IMR-90 (cell line): Measurements from ENCODE around the gene MRPS5. TPM values are rescaled to one million over a fixed set of nuclear protein-coding genes. Genes with fewer than 3 reads are reported as not detected.

Experiments
- ATAC-seq: fragments of 200-7000 bp; cut with Tn5 transposase; 2 replicates; pipeline ENCODE4 v1.9.1; 2020; ENCODE audit warnings: low read depth, mild to moderate bottlenecking, moderate library complexity
- BruUV-seq: library from RNA; stranded (reverse); fragments of 400-500 nt; replicated peaks from 2 replicates; lab custom pipeline; 2021; lab: Mats Ljungman, UMichigan
- CTCF ChIA-PET: fragments of 300-600 bp; formaldehyde crosslinking; extraction: SDS; loops from one replicate; lab custom pipeline; 2021; ENCODE audit warnings: antibody characterized with exemption; lab: Yijun Ruan, JAX
- POLR2A ChIA-PET: fragments of 300-600 bp; sonication (Branson Sonifier 250); formaldehyde crosslinking; loops from one replicate; lab custom pipeline; 2022; ENCODE audit warnings: antibody characterized with exemption; ENCODE audit not compliant: unreplicated experiment; lab: Charles Lee
- DNase-seq: peaks from one replicate; pipeline ENCODE4 v3.0.0; 2013
- H2AFZ ChIP-seq: replicated peaks from 2 replicates; pipeline ENCODE3; 2013; ENCODE audit warnings: low read length, mild to moderate bottlenecking; ENCODE audit not compliant: poor library complexity
- H2AK5ac ChIP-seq: 2 replicates; pipeline ENCODE4 v1.6.1; 2013; ENCODE audit warnings: low read depth, low read length, inconsistent platforms
- H2AK9ac ChIP-seq: replicated peaks from 2 replicates; pipeline ENCODE3; 2013; ENCODE audit warnings: mild to moderate bottlenecking, low read depth, low read length, moderate library complexity; ENCODE audit not compliant: poor library complexity
- H2BK120ac ChIP-seq: 2 replicates; pipeline ENCODE4 v1.6.1; 2013; ENCODE audit warnings: low read depth, low read length, inconsistent platforms
- H2BK15ac ChIP-seq: 3 replicates; pipeline ENCODE4 v1.6.1; 2013; ENCODE audit warnings: low read depth, low read length, inconsistent platforms
- H2BK20ac ChIP-seq: 2 replicates; pipeline ENCODE4 v1.6.1; 2013; ENCODE audit warnings: low read depth, mild to moderate bottlenecking, inconsistent platforms, low read length, moderate library complexity
- H2BK5ac ChIP-seq: 2 replicates; pipeline ENCODE4 v1.6.1; 2013; ENCODE audit warnings: mild to moderate bottlenecking, low read depth, low read length, inconsistent platforms; ENCODE audit not compliant: poor library complexity, severe bottlenecking
- H3K14ac ChIP-seq: replicated peaks from 2 replicates; pipeline ENCODE4 v1.6.1; 2013; ENCODE audit warnings: low read depth, low read length, inconsistent platforms
- H3K18ac ChIP-seq: 2 replicates; pipeline ENCODE4 v1.6.1; 2013; ENCODE audit warnings: low read depth, low read length, control low read depth
- H3K23ac ChIP-seq: 2 replicates; pipeline ENCODE4 v1.6.1; 2013; ENCODE audit warnings: low read depth, low read length, inconsistent platforms
- H3K27ac ChIP-seq: 2 replicates; pipeline ENCODE4 v1.5.1; 2013; ENCODE audit warnings: mild to moderate bottlenecking, control low read depth, low read length; ENCODE audit not compliant: insufficient read depth
- H3K27me3 ChIP-seq: 2 replicates; pipeline ENCODE4 v1.6.1; 2013; ENCODE audit warnings: low read length; ENCODE audit not compliant: control insufficient read depth, insufficient read depth
- H3K36me3 ChIP-seq: 2 replicates; pipeline ENCODE4 v1.6.1; 2013; ENCODE audit warnings: low read length, mixed read lengths; ENCODE audit not compliant: control insufficient read depth, insufficient read depth
- H3K4ac ChIP-seq: 2 replicates; pipeline ENCODE4 v1.6.1; 2013; ENCODE audit warnings: low read depth, low read length, inconsistent platforms
- H3K4me1 ChIP-seq: 2 replicates; pipeline ENCODE4 v1.6.1; 2013; ENCODE audit warnings: low read length, mixed read lengths; ENCODE audit not compliant: control insufficient read depth, insufficient read depth
- H3K4me2 ChIP-seq: 2 replicates; pipeline ENCODE4 v1.6.1; 2013; ENCODE audit warnings: low read depth, mild to moderate bottlenecking, control low read depth, low read length, moderate library complexity
- H3K4me3 ChIP-seq: 2 replicates; pipeline ENCODE4 v1.5.1; 2013; ENCODE audit warnings: low read depth, mild to moderate bottlenecking, control low read depth, low read length, moderate library complexity; ENCODE audit not compliant: insufficient read depth
- H3K56ac ChIP-seq: 2 replicates; pipeline ENCODE4 v1.6.1; 2013; ENCODE audit warnings: low read length, inconsistent platforms; ENCODE audit not compliant: insufficient read depth; ENCODE audit errors: extremely low read depth
- H3K79me1 ChIP-seq, 2 experiments: 2 replicates each; pipeline ENCODE4 v1.6.1; 2013; ENCODE audit warnings: low read length in 2 of 2, inconsistent platforms in 1 of 2, low read depth in 1 of 2
- H3K9ac ChIP-seq: 2 replicates; pipeline ENCODE4 v1.6.1; 2013; ENCODE audit warnings: low read depth, low read length, control low read depth
- H3K9me1 ChIP-seq: 2 replicates; pipeline ENCODE4 v1.6.1; 2013; ENCODE audit warnings: low read length, inconsistent platforms; ENCODE audit not compliant: insufficient read depth
- H3K9me3 ChIP-seq: 2 replicates; pipeline ENCODE4 v1.6.1; 2013; ENCODE audit warnings: low read length; ENCODE audit not compliant: control insufficient read depth, insufficient read depth
- H4K20me1 ChIP-seq: 2 replicates; pipeline ENCODE4 v1.6.1; 2013; ENCODE audit warnings: low read length, inconsistent platforms; ENCODE audit not compliant: insufficient read depth
- H4K5ac ChIP-seq: 2 replicates; pipeline ENCODE4 v1.6.1; 2013; ENCODE audit warnings: mild to moderate bottlenecking, low read depth, low read length, control low read depth
- H4K8ac ChIP-seq, 2 experiments: 2 replicates each; pipeline ENCODE4 v1.6.1; 2013; ENCODE audit warnings: low read depth in 2 of 2, low read length in 2 of 2, control low read depth in 1 of 2, inconsistent platforms in 1 of 2
- H4K91ac ChIP-seq: 2 replicates; pipeline ENCODE4 v1.6.1; 2013; ENCODE audit warnings: low read depth, low read length, inconsistent platforms; ENCODE audit not compliant: insufficient read depth
- BHLHE40 ChIP-seq: fragments of 150-350 bp; IDR thresholded peaks from 2 replicates; pipeline ENCODE4 v1.6.1; 2016; ENCODE audit warnings: mild to moderate bottlenecking, low read depth, low read length
- CHD1 ChIP-seq: IDR thresholded peaks from 2 replicates; pipeline ENCODE4 v1.6.1; 2012; ENCODE audit warnings: low read depth, low read length, improper control_type of control experiment
- MAFK ChIP-seq: IDR thresholded peaks from 2 replicates; pipeline ENCODE4 v1.6.1; 2012; ENCODE audit warnings: low read depth, low read length, improper control_type of control experiment
- MAZ ChIP-seq: IDR thresholded peaks from 2 replicates; pipeline ENCODE4 v1.6.1; 2012; ENCODE audit warnings: low read depth, mild to moderate bottlenecking, low read length, improper control_type of control experiment, moderate library complexity, borderline replicate concordance
- MXI1 ChIP-seq: IDR thresholded peaks from 2 replicates; pipeline ENCODE4 v1.6.1; 2012; ENCODE audit warnings: low read depth, mild to moderate bottlenecking, low read length, moderate library complexity, borderline replicate concordance
- POLR2A ChIP-seq: IDR thresholded peaks from 2 replicates; pipeline ENCODE4 v1.6.1; 2012; ENCODE audit warnings: mild to moderate bottlenecking, low read depth, low read length
- RFX5 ChIP-seq: IDR thresholded peaks from 2 replicates; pipeline ENCODE4 v1.8.0; 2012; ENCODE audit warnings: low read depth, mild to moderate bottlenecking, low read length, moderate library complexity
- SMC3 ChIP-seq: fragments of 150-350 bp; IDR thresholded peaks from 2 replicates; pipeline ENCODE4 v1.6.1; 2016; ENCODE audit warnings: low read depth, mild to moderate bottlenecking, antibody characterized with exemption, low read length, moderate library complexity
- WGBS, 2 experiments: methylation state at CpG; one replicate each; pipeline versions ENCODE4 v1.1.5 to v1.1.7; 2013; ENCODE audit warnings: missing lambda C conversion rate in 2 of 2; ENCODE audit not compliant: insufficient read length in 1 of 2; ENCODE audit errors: extremely low coverage in 2 of 2; 5-methylcytosine and 5-hydroxymethylcytosine counted together
- dilution Hi-C: fragments of 300-500 bp; cut with HindIII; formaldehyde crosslinking; loops from one replicate; pipeline ENCODE4 v1.14.3; 2018; ENCODE audit warnings: low sequenced_read_pairs; ENCODE audit not compliant: unreplicated experiment
- in situ Hi-C: fragments of 300-500 bp; cut with MboI; formaldehyde crosslinking; loops from 3 replicates; pipeline ENCODE4 v1.14.3; 2019; ENCODE audit warnings: low sequenced_read_pairs, inconsistent platforms, mixed read lengths
- intact Hi-C: fragments of 100-400 bp; cut with micrococcal nuclease; formaldehyde crosslinking; loops from 2 replicates; pipeline ENCODE4 v1.10.0; 2022
- polyA plus RNA-seq, 3 experiments: library from polyadenylated mRNA; depleted of rRNA; stranded (reverse); fragments of >200 nt; gene quantifications; 2 replicates each; pipeline ENCODE4 v1.2.3, GENCODE V29; 2012; ENCODE audit warnings: low replicate concordance in 1 of 3
- total RNA-seq: library from RNA; depleted of rRNA; stranded (reverse); fragments of >200 nt; gene quantifications from 2 replicates; pipeline ENCODE4 v1.2.3, GENCODE V29; 2012
- TF ChIP-seq, protein P1 (sequence below): conservative IDR thresholded peaks from 2 replicates; pipeline ENCODE4 v1.5.1; 2012; ENCODE audit warnings: mild to moderate bottlenecking, low read depth, low read length, improper control_type of control experiment
- TF ChIP-seq, protein P2 (sequence below): fragments of 150-350 bp; IDR thresholded peaks from 2 replicates; pipeline ENCODE4 v1.6.1; 2017; ENCODE audit warnings: mild to moderate bottlenecking, antibody characterized with exemption, low read length, low read depth

Gene MRPS5
- total and polyA plus RNA-seq, 2 of the 4 experiments (the other 2 are of a cell fraction), result 27.6 to 44.1 TPM

DNA sequence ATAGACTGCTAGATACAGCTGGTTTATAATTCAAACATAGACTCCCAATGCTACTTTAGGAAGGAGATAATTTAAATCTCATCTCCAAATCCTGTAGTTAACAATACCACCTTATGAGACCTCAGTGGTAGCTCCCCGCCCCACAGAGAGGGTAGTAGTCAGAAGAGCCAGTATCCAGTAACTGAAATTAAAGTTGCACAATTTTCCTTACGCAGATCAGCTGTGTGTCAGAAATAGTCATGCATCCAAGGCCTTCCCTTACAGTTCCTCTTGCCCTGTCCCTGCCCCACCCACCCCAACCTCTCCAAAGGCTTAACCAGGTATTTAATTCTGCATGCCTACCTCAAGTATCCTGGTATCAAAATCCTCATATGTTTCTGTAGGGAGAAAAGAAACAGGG, 15.5 kb downstream of the MRPS5 start:
- intact Hi-C loops (no loop called here), in situ Hi-C loops (no loop called here), dilution Hi-C loops (no loop called here)
- Histone ChIP-seq H3K4ac (no peak overlapping the region), H3K9me1 (no peaks in the 10 kb centered on the region), H2BK120ac (no peak overlapping the region), H4K91ac (no peak overlapping the region), H3K18ac (no peak overlapping the region), H3K23ac (no peak overlapping the region), H4K20me1 (no peaks in the 10 kb centered on the region), H3K4me1 (no peaks in the 10 kb centered on the region), H2BK5ac (no peak overlapping the region), H3K27me3 (no peaks in the 10 kb centered on the region), H3K79me1 (peaks cover 8 to 9% of the 10 kb centered on the region in 2 experiments), H3K56ac (no peak overlapping the region), H2AK5ac (no peak overlapping the region), H3K14ac (no peak overlapping the region), H4K8ac (no peak overlapping the region), H3K9ac (no peak overlapping the region), H2BK20ac (no peak overlapping the region), H3K36me3 (peaks cover 46% of the 10 kb centered on the region), H2BK15ac (no peak overlapping the region), H3K4me3 (no peak overlapping the region), H4K5ac (no peak overlapping the region), H3K9me3 (no peaks in the 10 kb centered on the region), H3K4me2 (no peak overlapping the region), H2AFZ (no peak overlapping the region), H3K27ac (no peak overlapping the region), H2AK9ac (no peak overlapping the region)
- no peak for TF ChIP-seq POLR2A
- no peak for TF ChIP-seq MAFK
- TF ChIP-seq SMC3, result no peak
- TF ChIP-seq BHLHE40, result no peak
- TF ChIP-seq CHD1, result no peak
- no peak for TF ChIP-seq RFX5
- no peak for TF ChIP-seq MXI1
- TF ChIP-seq, protein P1, sequence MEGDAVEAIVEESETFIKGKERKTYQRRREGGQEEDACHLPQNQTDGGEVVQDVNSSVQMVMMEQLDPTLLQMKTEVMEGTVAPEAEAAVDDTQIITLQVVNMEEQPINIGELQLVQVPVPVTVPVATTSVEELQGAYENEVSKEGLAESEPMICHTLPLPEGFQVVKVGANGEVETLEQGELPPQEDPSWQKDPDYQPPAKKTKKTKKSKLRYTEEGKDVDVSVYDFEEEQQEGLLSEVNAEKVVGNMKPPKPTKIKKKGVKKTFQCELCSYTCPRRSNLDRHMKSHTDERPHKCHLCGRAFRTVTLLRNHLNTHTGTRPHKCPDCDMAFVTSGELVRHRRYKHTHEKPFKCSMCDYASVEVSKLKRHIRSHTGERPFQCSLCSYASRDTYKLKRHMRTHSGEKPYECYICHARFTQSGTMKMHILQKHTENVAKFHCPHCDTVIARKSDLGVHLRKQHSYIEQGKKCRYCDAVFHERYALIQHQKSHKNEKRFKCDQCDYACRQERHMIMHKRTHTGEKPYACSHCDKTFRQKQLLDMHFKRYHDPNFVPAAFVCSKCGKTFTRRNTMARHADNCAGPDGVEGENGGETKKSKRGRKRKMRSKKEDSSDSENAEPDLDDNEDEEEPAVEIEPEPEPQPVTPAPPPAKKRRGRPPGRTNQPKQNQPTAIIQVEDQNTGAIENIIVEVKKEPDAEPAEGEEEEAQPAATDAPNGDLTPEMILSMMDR, result no peak
- TF ChIP-seq, protein P2, sequence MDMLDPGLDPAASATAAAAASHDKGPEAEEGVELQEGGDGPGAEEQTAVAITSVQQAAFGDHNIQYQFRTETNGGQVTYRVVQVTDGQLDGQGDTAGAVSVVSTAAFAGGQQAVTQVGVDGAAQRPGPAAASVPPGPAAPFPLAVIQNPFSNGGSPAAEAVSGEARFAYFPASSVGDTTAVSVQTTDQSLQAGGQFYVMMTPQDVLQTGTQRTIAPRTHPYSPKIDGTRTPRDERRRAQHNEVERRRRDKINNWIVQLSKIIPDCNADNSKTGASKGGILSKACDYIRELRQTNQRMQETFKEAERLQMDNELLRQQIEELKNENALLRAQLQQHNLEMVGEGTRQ, result no peak
- TF ChIP-seq MAZ, result no peak
- BruUV-seq, result no TSS peak
- POLR2A ChIA-PET, result no interaction called here
- no peak for DNase-seq
- 100% methylated on average over 1 of the region's 2 CpGs; no CpG with 5 or more reads in 1 of the 2 experiments for WGBS, 2 experiments
- CTCF ChIA-PET, result interaction anchor here (0.7 kb wide), 1 partner anchor 10 kb away, joined by 4 read pairs; no protein-coding TSS in a partner anchor
- no peak for ATAC-seq
